ENCODE measurements around the gene SHISAL1. TPM values are rescaled to one million over a fixed set of nuclear protein-coding genes. Genes with fewer than 3 reads are reported as not detected.

The SHISAL1 gene
- total RNA-seq, 1 donor, result 11.4 TPM

GRCh38 chr22:44276706-44277356 is 35.9 kb downstream of the SHISAL1 start:
- DNase-seq (ENCODE audit: low read depth), result no peak
- TF ChIP-seq CTCF (IDR thresholded peaks at IDR 0.05; ENCODE audit: insufficient read depth, low read length), result no peak

GRCh38 chr22:44276041-44276440 is 36.7 kb downstream of the SHISAL1 start:
- no peak for TF ChIP-seq CTCF (IDR thresholded peaks at IDR 0.05; ENCODE audit: insufficient read depth, low read length)
- DNase-seq (ENCODE audit: low read depth), result no peak
- no peak overlapping the region for H3K4me3 ChIP-seq (ENCODE audit: low read depth, low read length)

More at GRCh38 chr22:44276706-44277356, 35.9 kb downstream of the SHISAL1 start:
- no peak overlapping the region for H3K4me3 ChIP-seq (ENCODE audit: low read depth, low read length)

- no peak for DNase-seq (ENCODE audit: low read depth)
- H3K4me3 ChIP-seq (ENCODE audit: low read depth, low read length), result no peak overlapping the region
- TF ChIP-seq CTCF (IDR thresholded peaks at IDR 0.05; ENCODE audit: insufficient read depth, low read length), result no peak
Observed at GRCh38 chr22:44275631-44275995, 37.1 kb downstream of the SHISAL1 start.

- no peak for DNase-seq (ENCODE audit: low read depth)
- no peak overlapping the region for H3K4me3 ChIP-seq (ENCODE audit: low read depth, low read length)
- no peak for TF ChIP-seq CTCF (IDR thresholded peaks at IDR 0.05; ENCODE audit: insufficient read depth, low read length)
Observed at GRCh38 chr22:44274918-44275630, 37.7 kb downstream of the SHISAL1 start.

GRCh38 chr22:44273175-44273574 is 39.6 kb downstream of the SHISAL1 start:
- H3K4me3 ChIP-seq (ENCODE audit: low read depth, low read length), result no peak overlapping the region
- no peak for TF ChIP-seq CTCF (IDR thresholded peaks at IDR 0.05; ENCODE audit: insufficient read depth, low read length)
- DNase-seq (ENCODE audit: low read depth), result no peak

GRCh38 chr22:44272401-44272771 is 40.4 kb downstream of the SHISAL1 start:
- DNase-seq (ENCODE audit: low read depth), result no peak
- no peak for TF ChIP-seq CTCF (IDR thresholded peaks at IDR 0.05; ENCODE audit: insufficient read depth, low read length)
- no peak overlapping the region for H3K4me3 ChIP-seq (ENCODE audit: low read depth, low read length)

Data from fibroblast of the aortic adventitia (primary cell).